GM12878 (cell line): ENCODE measurements around the gene IDI1. TPM values are rescaled to one million over a fixed set of nuclear protein-coding genes. Genes with fewer than 3 reads are reported as not detected.

ENCODE experiments used
- ATAC-seq: fragments of 200-7000 bp; cut with Tn5 transposase; 3 replicates; pipeline ENCODE4 v1.9.1; 2020; ENCODE audit warnings: mild to moderate bottlenecking, moderate library complexity
- BruUV-seq: library from RNA; stranded (reverse); fragments of 400-500 nt; replicated peaks from 2 replicates; lab custom pipeline; 2021; lab: Mats Ljungman, UMichigan
- CTCF ChIA-PET: fragments of 300-600 bp; sonication (Branson Sonifier 250); formaldehyde crosslinking; extraction: SDS; loops from one replicate; lab custom pipeline; 2021; ENCODE audit warnings: inconsistent platforms; lab: Yijun Ruan, JAX
- POLR2A ChIA-PET: fragments of 350-600 bp; formaldehyde crosslinking; extraction: SDS; loops from one replicate; lab custom pipeline; 2021; ENCODE audit warnings: inconsistent platforms; lab: Charles Lee
- RAD21 ChIA-PET: fragments of 300-600 bp; sonication (Branson Sonifier 250); formaldehyde crosslinking; loops from one replicate; lab custom pipeline; 2023; ENCODE audit warnings: antibody characterized with exemption; ENCODE audit not compliant: unreplicated experiment; lab: Charles Lee
- SMC1A ChIA-PET: fragments of 300-600 bp; sonication (Branson Sonifier 250); formaldehyde crosslinking; loops from one replicate; lab custom pipeline; 2023; ENCODE audit not compliant: unreplicated experiment, uncharacterized antibody; lab: Charles Lee
- DNase-seq: peaks from one replicate; pipeline ENCODE4 v3.0.0-alpha.2; 2011; ENCODE audit warnings: low read depth, low spot score
- FAIRE-seq: peaks from 3 replicates; lab custom pipeline; 2011; peaks lifted over from hg19 to GRCh38; lab: Jason Lieb, UNC
- H2AFZ ChIP-seq: 2 replicates; pipeline ENCODE4 v1.6.0; 2011; ENCODE audit warnings: low read depth, low read length, control low read depth; ENCODE audit not compliant: control insufficient read depth
- H3K27ac ChIP-seq: 2 replicates; pipeline ENCODE4 v1.5.1; 2011; ENCODE audit warnings: control low read depth; ENCODE audit not compliant: control insufficient read depth, insufficient read depth
- H3K27me3 ChIP-seq, 2 experiments: replicated peaks in 1 of 2; 2 replicates each; pipeline versions ENCODE4 v1.6.0 to v1.6.1; 2011; ENCODE audit warnings: low read length in 1 of 2; ENCODE audit not compliant: control insufficient read depth in 2 of 2, insufficient read depth in 2 of 2
- H3K36me3 ChIP-seq, 2 experiments: 2 replicates each; pipeline ENCODE4 v1.5.1; 2011; ENCODE audit warnings: low read length in 1 of 2; ENCODE audit not compliant: control insufficient read depth in 2 of 2, insufficient read depth in 2 of 2
- H3K4me1 ChIP-seq: 2 replicates; pipeline ENCODE4 v1.6.1; 2011; ENCODE audit warnings: mild to moderate bottlenecking, low read length, moderate library complexity, mixed read lengths; ENCODE audit not compliant: control insufficient read depth, insufficient read depth
- H3K4me2 ChIP-seq: 2 replicates; pipeline ENCODE4 v1.6.0; 2011; ENCODE audit warnings: control low read depth; ENCODE audit not compliant: control insufficient read depth, insufficient read depth
- H3K4me3 ChIP-seq: fragments of 200-600 bp; sonication (generic); 2 replicates; pipeline ENCODE4 v1.5.1; 2016
- H3K79me2 ChIP-seq: 2 replicates; pipeline ENCODE4 v1.6.0; 2011; ENCODE audit warnings: low read length; ENCODE audit not compliant: control insufficient read depth, insufficient read depth
- H3K9ac ChIP-seq: 2 replicates; pipeline ENCODE4 v1.8.0; 2011; ENCODE audit warnings: low read length, control low read depth, mixed read lengths; ENCODE audit not compliant: control insufficient read depth, insufficient read depth
- H3K9me3 ChIP-seq: replicated peaks from 3 replicates; pipeline ENCODE4 v1.5.1; 2011; ENCODE audit warnings: mild to moderate bottlenecking, low read length; ENCODE audit not compliant: control insufficient read depth, insufficient read depth
- H4K20me1 ChIP-seq: 2 replicates; pipeline ENCODE4 v1.6.0; 2011; ENCODE audit not compliant: control insufficient read depth, insufficient read depth
- CBFB ChIP-seq: IDR thresholded peaks from 2 replicates; pipeline ENCODE4 v1.6.1; 2016; ENCODE audit warnings: antibody characterized with exemption, low read depth
- GATAD2B ChIP-seq: fragments of 450-650 bp; conservative IDR thresholded peaks from 2 replicates; pipeline ENCODE4 v1.6.1; 2017; ENCODE audit warnings: low read depth, mild to moderate bottlenecking, moderate library complexity
- POLR2AphosphoS2 ChIP-seq: IDR thresholded peaks from 2 replicates; pipeline ENCODE4 v1.6.1; 2011; ENCODE audit warnings: low read depth, mild to moderate bottlenecking, low read length, improper control_type of control experiment, moderate library complexity
- SIN3A ChIP-seq: IDR thresholded peaks from 2 replicates; pipeline ENCODE4 v1.6.1; 2012; ENCODE audit warnings: low read depth, low read length, improper control_type of control experiment
- WGBS: methylation state at CpG from one replicate; pipeline ENCODE4 v1.1.6; 2016; ENCODE audit warnings: low lambda C conversion rate; ENCODE audit not compliant: insufficient replicate concordance, insufficient coverage; ENCODE audit errors: missing lambda C conversion rate; 5-methylcytosine and 5-hydroxymethylcytosine counted together
- in situ Hi-C: fragments of 300-500 bp; cut with MboI; formaldehyde crosslinking; loops from 9 replicates; pipeline ENCODE4 v1.14.3; 2018; ENCODE audit warnings: mixed read lengths
- intact Hi-C: fragments of 100-400 bp; cut with micrococcal nuclease; formaldehyde crosslinking; loops from one replicate; pipeline ENCODE4 v1.14.2; 2022; ENCODE audit not compliant: unreplicated experiment
- polyA plus RNA-seq, 11 experiments: library from polyadenylated mRNA; depleted of rRNA in 4 of 11; unstranded in 6 of 11; stranded (reverse) in 5 of 11; fragments of >200 nt; fragmentation: Nextera tagmentation in 4 of 11; fragmentation: Illumina TruSeq in 1 of 11; extraction: Ambion mirVana in 4 of 11; extraction: Trizol in 1 of 11; gene quantifications; 1 replicate in 1 of 11; 2 replicates in 10 of 11; pipeline versions ENCODE4 v1.2.1 to v1.2.3, GENCODE V29; 2011 to 2016; ENCODE audit warnings: inconsistent platforms in 2 of 11, missing spikeins in 2 of 11, low read depth in 1 of 11
- total RNA-seq, 4 experiments: library from RNA; depleted of rRNA in 3 of 4; stranded (reverse); fragments of >200 nt in 3 of 4; fragmentation: Illumina TruSeq in 1 of 4; extraction: Trizol in 1 of 4; gene quantifications; 2 replicates each; pipeline versions ENCODE4 v1.2.1 to v1.2.3, GENCODE V29; 2013 to 2021
- TF ChIP-seq, protein P1 (sequence below): fragments of 450-650 bp; IDR thresholded peaks from 2 replicates; pipeline ENCODE4 v1.6.1; 2017; ENCODE audit warnings: low read depth, mild to moderate bottlenecking, moderate library complexity
- TF ChIP-seq, protein P2 (sequence below): fragments of 450-650 bp; formaldehyde crosslinking; IDR thresholded peaks from 2 replicates; pipeline ENCODE4 v1.5.0; 2022; ENCODE audit warnings: mild to moderate bottlenecking, missing genetic modification characterization

Gene IDI1
- total and polyA plus RNA-seq, 10 of the 15 experiments (the other 5 are each of a cell fraction or from before 2014, with no cell fraction given): 85.5 to 223 (median 157) TPM

DNA sequence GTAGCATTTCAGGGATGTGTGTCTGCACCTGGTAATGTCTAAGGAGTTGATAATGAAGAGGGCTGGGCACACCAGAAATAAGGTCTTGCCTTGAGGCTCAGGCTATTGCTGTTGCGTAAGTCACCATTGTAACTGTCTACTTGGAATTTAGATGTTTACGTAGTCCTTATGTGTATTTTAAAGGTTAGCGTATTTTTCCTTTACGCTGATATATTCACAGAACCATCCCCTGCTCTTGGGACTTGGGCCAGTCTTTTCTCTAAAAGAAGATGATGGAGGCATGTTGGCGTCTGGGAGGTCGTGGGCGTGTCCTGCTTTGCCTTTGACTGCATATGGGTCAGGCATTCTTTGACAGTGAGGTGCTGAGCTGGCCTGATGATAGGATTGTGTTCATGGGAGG lies 22.0 kb upstream of the IDI1 start:
- Histone ChIP-seq H2AFZ (no peak overlapping the region), H3K36me3 (peaks cover 1 to 13% of the 10 kb centered on the region in 2 experiments; a peak in 2 of 4 replicates), H3K27ac (no peak overlapping the region), H3K4me3 (no peak overlapping the region), H3K79me2 (no peaks in the 10 kb centered on the region; the same call in 1 of the 2 replicates), H3K9me3 (no peaks in the 10 kb centered on the region), H3K9ac (no peak overlapping the region), H3K4me1 (no peaks in the 10 kb centered on the region), H3K4me2 (no peak overlapping the region), H4K20me1 (no peaks in the 10 kb centered on the region), H3K27me3 (no peaks in the 10 kb centered on the region)
- no TSS peak for BruUV-seq
- SMC1A ChIA-PET: interaction anchor here (1.3 kb wide), 1 partner anchor 13 kb away, joined by 5 read pairs; no protein-coding TSS in a partner anchor
- CTCF ChIA-PET: no interaction called here
- POLR2A ChIA-PET: no interaction called here
- DNase-seq (no peak), ATAC-seq (no peak), FAIRE-seq (peak; percentile 91)
- intact Hi-C loops: loop anchor here (10.0 kb wide), 1 partner anchor 556 kb away; no protein-coding TSS in a partner anchor
- no peak for TF ChIP-seq CBFB
- no peak for TF ChIP-seq SIN3A
- TF ChIP-seq, protein P1, sequence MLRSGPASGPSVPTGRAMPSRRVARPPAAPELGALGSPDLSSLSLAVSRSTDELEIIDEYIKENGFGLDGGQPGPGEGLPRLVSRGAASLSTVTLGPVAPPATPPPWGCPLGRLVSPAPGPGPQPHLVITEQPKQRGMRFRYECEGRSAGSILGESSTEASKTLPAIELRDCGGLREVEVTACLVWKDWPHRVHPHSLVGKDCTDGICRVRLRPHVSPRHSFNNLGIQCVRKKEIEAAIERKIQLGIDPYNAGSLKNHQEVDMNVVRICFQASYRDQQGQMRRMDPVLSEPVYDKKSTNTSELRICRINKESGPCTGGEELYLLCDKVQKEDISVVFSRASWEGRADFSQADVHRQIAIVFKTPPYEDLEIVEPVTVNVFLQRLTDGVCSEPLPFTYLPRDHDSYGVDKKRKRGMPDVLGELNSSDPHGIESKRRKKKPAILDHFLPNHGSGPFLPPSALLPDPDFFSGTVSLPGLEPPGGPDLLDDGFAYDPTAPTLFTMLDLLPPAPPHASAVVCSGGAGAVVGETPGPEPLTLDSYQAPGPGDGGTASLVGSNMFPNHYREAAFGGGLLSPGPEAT: no peak
- TF ChIP-seq, protein P2, sequence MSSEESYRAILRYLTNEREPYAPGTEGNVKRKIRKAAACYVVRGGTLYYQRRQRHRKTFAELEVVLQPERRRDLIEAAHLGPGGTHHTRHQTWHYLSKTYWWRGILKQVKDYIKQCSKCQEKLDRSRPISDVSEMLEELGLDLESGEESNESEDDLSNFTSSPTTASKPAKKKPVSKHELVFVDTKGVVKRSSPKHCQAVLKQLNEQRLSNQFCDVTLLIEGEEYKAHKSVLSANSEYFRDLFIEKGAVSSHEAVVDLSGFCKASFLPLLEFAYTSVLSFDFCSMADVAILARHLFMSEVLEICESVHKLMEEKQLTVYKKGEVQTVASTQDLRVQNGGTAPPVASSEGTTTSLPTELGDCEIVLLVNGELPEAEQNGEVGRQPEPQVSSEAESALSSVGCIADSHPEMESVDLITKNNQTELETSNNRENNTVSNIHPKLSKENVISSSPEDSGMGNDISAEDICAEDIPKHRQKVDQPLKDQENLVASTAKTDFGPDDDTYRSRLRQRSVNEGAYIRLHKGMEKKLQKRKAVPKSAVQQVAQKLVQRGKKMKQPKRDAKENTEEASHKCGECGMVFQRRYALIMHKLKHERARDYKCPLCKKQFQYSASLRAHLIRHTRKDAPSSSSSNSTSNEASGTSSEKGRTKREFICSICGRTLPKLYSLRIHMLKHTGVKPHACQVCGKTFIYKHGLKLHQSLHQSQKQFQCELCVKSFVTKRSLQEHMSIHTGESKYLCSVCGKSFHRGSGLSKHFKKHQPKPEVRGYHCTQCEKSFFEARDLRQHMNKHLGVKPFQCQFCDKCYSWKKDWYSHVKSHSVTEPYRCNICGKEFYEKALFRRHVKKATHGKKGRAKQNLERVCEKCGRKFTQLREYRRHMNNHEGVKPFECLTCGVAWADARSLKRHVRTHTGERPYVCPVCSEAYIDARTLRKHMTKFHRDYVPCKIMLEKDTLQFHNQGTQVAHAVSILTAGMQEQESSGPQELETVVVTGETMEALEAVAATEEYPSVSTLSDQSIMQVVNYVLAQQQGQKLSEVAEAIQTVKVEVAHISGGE (CRISPR knock-in tag): no peak
- TF ChIP-seq GATAD2B: no peak
- no peak for TF ChIP-seq POLR2AphosphoS2
- 100% methylated on average over 7 of the region's 7 CpGs for WGBS
- RAD21 ChIA-PET: no interaction called here
- in situ Hi-C loops: loop anchor here (10.0 kb wide), 1 partner anchor 566 kb away; no protein-coding TSS in a partner anchor
